ENCODE measurements around the gene KCNQ1.
A peak's percentile ranks its signal among the peaks of the same experiment; 100 is the strongest.

KCNQ1 gene

GRCh38 chr11:2885678-2886081 lies 440.9 kb downstream of the KCNQ1 start, which contains the start of gene CDKN1C:
Gene CDKN1C, minus strand, starts transcription at chr11:2885775. Its CDS starts 319 bp downstream, at chr11:2885456.
- H3K4me3 ChIP-seq (replicated peaks; ENCODE audit: low read depth, low read length), result peak within 1 kb of the TSS; percentile 66
- peaks cover 2% of the 10 kb centered on the region; the same call in 1 of the 2 replicates for H3K27me3 ChIP-seq (replicated peaks; ENCODE audit: control insufficient read depth, insufficient read depth, low read length)
- TF ChIP-seq CTCF (IDR thresholded peaks at IDR 0.05; ENCODE audit: insufficient read depth, low read length, poor library complexity, severe bottlenecking), result no peak
- H3K36me3 ChIP-seq (ENCODE audit: control insufficient read depth, insufficient read depth, low read length), result no peaks in the 10 kb centered on the region
- DNase-seq (ENCODE audit: extremely low read depth, insufficient read length), result peak; percentile 79

- H3K4me3 ChIP-seq (replicated peaks; ENCODE audit: low read depth, low read length), result no peak overlapping the region
- no peak for TF ChIP-seq CTCF (IDR thresholded peaks at IDR 0.05; ENCODE audit: insufficient read depth, low read length, poor library complexity, severe bottlenecking)
- no peak for DNase-seq (ENCODE audit: extremely low read depth, insufficient read length)
- H3K27me3 ChIP-seq (replicated peaks; ENCODE audit: control insufficient read depth, insufficient read depth, low read length), result peaks cover 2% of the 10 kb centered on the region; the same call in 1 of the 2 replicates
- H3K36me3 ChIP-seq (ENCODE audit: control insufficient read depth, insufficient read depth, low read length), result no peaks in the 10 kb centered on the region
Observed at GRCh38 chr11:2886191-2886894, 441.5 kb downstream of the KCNQ1 start.

GRCh38 chr11:2886936-2887335 lies 442.1 kb downstream of the KCNQ1 start:
- Histone ChIP-seq H3K4me3 (replicated peaks; ENCODE audit: low read depth, low read length) (no peak overlapping the region), H3K36me3 (ENCODE audit: control insufficient read depth, insufficient read depth, low read length) (no peaks in the 10 kb centered on the region), H3K27me3 (replicated peaks; ENCODE audit: control insufficient read depth, insufficient read depth, low read length) (peaks cover 2% of the 10 kb centered on the region; the same call in 1 of the 2 replicates)
- no peak for TF ChIP-seq CTCF (IDR thresholded peaks at IDR 0.05; ENCODE audit: insufficient read depth, low read length, poor library complexity, severe bottlenecking)
- DNase-seq (ENCODE audit: extremely low read depth, insufficient read length), result no peak

- Histone ChIP-seq H3K36me3 (ENCODE audit: control insufficient read depth, insufficient read depth, low read length) (no peaks in the 10 kb centered on the region), H3K4me3 (replicated peaks; ENCODE audit: low read depth, low read length) (no peak overlapping the region), H3K27me3 (replicated peaks; ENCODE audit: control insufficient read depth, insufficient read depth, low read length) (peaks cover 1% of the 10 kb centered on the region; the same call in 1 of the 2 replicates)
- no peak for TF ChIP-seq CTCF (IDR thresholded peaks at IDR 0.05; ENCODE audit: insufficient read depth, low read length, poor library complexity, severe bottlenecking)
- no peak for DNase-seq (ENCODE audit: extremely low read depth, insufficient read length)
Observed at GRCh38 chr11:2887515-2888195, 442.8 kb downstream of the KCNQ1 start.

- no peak for DNase-seq (ENCODE audit: extremely low read depth, insufficient read length)
- Histone ChIP-seq H3K27me3 (replicated peaks; ENCODE audit: control insufficient read depth, insufficient read depth, low read length) (no peaks in the 10 kb centered on the region; the same call in 1 of the 2 replicates), H3K36me3 (ENCODE audit: control insufficient read depth, insufficient read depth, low read length) (no peaks in the 10 kb centered on the region), H3K4me3 (replicated peaks; ENCODE audit: low read depth, low read length) (no peak overlapping the region)
- peak; percentile 98 for TF ChIP-seq CTCF (IDR thresholded peaks at IDR 0.05; ENCODE audit: insufficient read depth, low read length, poor library complexity, severe bottlenecking)
Observed at GRCh38 chr11:2888266-2888968, 443.6 kb downstream of the KCNQ1 start.

Data from GM06990 (cell line).